ENCODE measurements around the gene OSTM1.
"Not testable (repeated sequence)": the region's sequence is repeated elsewhere in the genome, so short reads cannot be mapped to it uniquely, and the experiment has no call there.

Gene OSTM1

DNA sequence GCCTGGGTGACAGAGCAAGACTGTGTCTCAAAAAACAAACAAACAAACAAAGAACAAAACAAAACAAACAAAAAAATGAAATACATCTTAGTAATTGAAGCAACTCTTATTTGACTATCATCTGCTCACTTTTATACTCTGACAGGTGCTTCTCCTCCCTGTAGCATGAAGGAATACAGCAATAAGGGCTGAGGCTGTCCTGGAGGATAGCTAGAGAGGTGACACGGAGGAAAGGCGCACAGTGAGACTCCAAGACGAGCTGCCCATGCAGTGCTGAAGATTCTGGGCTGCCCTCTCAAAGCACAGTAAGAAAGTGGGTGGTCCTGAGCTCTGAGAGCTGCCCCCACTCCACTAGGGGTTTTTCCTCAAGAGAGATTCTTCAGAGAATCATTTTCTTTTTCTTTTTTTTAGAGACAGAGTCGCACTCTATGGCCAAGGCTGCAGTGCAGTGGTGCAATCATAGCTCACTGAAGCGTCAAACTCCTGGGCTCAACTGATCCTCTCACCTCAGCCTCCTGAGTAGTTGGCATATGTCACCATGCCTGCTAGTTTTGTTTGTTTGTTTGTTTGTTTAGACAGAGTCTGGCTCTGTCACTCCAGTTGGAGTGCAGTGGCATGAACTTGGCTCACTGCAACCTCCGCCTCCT is 50.0 kb downstream of the OSTM1 start:
- no peak for DNase-seq

DNA sequence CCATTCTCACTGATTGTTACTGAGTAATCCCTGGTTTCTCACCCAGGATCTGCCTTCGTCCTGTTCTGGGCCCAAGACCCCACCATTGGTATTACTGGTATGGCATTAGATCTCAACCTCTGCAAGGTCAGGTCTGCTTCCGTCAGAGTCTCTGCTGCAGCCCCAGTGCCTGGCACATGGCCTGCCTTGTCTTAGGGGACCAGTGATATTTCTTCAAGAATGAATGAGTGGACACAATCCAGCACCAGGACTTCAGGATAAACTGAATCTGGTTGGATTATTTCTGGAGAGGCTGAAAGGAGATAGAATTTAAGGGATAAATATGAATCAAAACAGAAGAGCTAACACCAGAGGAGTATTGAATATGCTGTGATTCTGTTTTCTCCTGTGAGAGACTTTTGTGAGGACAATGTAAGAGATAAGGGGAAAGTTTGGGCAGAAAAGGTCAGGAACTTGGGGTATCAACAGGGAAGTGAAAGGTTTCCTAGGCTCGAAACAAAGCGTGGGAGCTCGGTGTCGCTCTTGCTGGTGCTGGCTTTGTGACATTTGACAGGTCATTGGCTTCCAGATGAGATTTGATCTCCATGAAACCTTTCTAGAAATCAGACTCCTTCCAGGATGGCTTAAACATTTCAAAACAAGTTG is 53.9 kb downstream of the OSTM1 start:
- DNase-seq = no peak

DNA sequence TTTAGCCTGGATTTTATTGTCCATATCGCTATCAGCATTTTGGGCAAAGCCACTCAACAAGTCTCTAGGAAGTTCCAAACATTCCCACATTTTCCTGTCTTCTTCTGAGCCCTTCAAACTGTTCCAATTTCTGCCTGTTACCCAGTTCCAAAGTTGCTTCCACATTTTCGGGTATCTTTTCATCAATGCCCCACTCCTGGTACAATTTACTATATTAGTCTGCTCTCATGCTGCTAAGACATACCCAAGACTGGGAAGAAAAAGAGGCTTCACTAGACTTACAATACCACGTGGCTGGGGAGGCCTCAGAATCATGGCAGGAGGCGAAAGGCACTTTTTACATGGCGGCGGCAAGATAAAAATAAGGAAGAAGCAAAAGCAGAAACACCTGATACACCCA is 58.3 kb downstream of the OSTM1 start:
- not testable (repeated sequence) for DNase-seq

DNA sequence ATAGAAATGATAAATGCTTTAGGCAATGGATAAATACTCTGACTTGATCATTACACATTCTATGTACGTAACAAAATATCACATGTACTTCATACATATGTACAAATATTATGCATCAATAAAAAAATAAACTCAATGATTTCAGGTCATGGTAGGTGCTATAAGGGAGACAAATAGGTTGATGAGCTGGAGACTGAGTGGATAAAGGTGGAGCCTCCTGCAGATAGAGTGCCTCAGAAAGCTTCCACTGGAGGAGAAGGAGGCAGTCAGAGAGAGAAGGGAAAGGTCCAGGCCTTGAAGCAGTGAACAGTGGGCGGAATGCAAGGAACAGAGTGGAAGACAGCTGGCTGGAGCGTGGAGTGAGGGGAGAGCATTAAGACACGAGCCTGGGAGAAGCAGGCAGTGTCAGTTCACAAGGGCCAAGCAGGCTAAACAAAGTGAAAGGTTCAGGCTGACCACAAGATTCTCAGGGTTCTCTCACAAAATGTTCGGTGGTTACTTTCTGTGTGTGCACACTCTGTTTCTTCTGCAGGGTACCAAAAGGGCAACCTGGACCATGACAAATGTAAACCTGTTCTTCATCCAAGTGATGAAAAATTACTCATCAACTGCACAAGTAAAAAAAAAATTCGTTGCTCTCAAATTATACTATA is 60.6 kb downstream of the OSTM1 start:
- DNase-seq = no peak

DNA sequence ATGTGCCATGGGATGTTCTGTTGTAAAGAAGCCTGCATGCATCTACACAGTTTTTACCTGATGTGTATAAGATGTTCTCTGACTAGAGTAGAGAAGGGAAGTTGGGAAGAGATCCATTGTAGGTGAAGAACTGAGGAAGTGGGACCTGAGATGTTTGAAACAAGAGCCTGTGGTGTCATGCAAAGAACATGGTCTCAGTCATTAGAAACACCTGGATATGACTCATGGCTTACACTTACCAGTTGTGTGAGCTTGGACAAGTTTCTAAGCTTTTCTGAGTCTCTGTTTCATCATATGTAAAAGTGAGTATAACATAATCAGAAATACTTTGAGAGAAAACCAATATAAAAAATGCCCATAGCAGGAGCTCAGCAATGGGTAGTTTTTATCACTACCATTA is 64.6 kb downstream of the OSTM1 start:
- DNase-seq = no peak

DNA sequence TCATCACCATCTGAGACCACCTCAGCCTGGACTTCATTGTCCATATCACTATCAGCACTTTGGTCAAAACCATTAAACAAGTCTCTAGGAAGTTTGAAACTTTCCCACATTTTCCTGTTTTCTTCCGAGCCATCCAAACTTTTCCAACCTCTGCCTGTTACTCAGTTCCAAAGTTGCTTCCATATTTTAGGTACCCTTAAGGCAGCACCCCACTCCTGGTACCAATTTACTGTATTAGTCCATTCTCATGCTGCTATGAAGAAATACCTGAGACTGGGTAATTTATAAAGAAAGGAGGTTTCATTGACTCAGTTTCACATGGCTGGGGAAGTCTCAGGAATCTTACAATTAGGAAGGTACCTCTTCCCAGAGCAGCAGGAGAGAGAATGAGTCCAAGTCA is 65.3 kb downstream of the OSTM1 start:
- not testable (repeated sequence) for DNase-seq

DNA sequence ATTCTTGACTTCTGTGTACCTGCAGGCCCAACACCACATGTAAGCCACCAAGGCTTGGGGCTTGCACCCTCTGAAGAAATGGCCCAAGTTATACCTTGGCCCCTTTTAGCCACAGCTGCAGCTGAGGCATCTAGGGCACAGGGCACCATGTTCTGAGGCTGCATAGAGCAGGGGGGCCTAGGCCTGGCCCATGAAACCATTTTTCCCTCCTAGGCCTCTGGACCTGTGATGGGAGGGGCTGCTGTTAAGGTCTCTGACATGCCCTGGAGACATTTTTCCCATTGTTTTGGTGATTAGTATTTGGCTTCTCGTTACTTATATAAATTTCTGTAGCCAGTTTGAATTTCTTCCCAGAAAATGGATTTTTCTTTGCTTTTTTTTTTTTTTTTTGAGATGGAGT is 66.2 kb downstream of the OSTM1 start:
- no peak for DNase-seq

DNA sequence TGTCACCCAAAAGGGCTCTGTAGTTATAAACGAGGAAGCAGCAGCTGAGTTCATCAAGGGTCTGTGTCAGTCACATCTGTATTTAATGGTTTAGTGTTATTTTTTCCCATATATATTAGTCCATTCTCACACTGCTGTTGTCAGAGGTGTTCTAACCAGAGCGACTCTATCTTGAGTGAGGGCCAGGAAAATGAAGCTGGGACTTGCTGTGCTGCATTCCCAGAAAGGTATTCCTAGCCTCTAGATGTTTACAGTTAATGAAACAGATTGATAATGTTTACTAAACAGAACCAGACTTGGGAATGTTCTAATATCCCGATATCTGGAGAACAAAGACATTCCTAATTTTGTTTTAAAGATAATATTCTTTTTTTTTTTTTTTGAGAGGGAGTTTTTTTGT is 68.6 kb downstream of the OSTM1 start:
- DNase-seq = no peak

DNA sequence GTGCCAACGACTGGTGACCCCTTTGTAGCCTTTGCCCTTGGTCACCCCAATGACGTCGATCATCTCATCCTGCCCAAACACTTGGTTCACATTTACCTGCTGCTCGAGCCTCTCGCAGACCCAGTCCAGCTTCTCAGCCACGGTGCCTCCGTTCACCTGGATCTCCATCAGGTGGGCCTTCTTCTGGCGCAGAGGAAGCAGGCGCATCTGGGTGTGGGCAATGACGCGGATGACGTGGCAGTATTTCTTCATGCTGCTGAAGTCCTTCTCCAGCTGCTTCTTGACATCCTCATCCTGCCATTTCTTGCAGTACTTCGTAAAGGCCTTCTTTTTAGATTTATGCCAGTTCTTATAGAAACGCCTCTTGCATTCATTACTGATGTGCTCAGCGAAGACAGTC is 69.7 kb downstream of the OSTM1 start:
- no peak for DNase-seq

DNA sequence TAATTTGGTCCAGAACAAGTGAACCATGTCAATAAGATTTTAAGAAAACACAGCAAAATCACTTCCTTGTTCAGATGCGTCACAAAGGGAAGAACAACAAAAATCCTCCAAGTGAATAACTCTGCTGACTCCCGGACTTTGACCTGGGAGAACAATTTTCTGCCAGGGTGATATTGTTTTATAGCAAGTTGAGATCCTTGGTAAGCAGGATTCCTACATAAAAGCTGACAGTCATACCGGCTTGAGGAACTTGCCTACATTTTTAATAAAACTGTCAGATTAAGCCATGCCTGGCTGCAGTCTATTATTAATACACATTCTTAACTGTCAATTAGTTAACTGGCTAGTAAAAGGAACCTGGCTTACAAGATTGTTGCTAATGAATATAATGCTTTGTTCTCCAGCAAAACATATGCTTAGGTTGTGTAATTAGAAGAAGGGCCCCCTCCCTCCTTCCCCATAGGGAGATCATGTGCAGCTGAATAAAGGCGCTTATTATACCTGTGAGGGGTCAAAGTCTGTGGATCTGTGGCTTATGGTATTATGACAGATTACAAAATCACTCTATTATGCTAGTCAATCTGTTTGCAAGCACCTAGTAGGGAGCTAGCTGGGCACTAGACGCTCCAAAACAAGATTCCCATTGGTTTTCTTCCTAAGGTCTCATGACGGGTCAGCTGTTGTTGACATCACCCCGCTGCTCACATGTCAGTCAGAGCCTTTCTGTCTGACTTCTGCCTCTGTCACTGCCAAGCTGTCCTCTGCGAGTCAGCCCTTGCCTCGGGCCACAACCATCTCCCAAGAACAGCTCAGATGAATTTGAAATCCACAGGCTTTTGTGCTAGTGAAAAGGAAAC is 71.9 kb downstream of the OSTM1 start:
- no peak for DNase-seq

DNA sequence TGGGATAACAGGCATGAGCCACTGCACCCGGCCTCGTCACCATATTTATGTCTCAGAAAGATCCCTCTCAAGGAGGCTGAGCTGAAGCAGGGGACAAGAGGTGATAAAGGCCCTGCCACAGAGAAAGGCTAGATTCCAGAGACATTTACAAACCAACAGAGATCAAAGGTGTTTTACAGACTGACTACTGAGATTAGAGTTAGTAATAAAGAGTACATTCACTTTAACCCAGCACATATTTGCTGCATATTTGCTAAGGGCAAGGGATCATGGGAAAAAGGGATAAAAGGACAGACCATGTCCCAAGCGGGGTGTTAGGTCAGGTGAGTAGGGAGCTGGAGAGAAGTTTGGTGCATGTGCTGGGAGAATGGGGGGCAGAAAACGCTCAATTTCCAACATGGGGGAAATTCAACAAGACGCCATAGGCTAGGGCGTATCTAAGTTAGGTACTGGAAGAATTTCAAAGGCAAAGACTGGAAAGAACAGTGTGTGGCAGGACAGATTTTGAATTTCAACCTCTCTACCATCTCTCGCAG is 72.8 kb downstream of the OSTM1 start:
- no peak for DNase-seq

DNA sequence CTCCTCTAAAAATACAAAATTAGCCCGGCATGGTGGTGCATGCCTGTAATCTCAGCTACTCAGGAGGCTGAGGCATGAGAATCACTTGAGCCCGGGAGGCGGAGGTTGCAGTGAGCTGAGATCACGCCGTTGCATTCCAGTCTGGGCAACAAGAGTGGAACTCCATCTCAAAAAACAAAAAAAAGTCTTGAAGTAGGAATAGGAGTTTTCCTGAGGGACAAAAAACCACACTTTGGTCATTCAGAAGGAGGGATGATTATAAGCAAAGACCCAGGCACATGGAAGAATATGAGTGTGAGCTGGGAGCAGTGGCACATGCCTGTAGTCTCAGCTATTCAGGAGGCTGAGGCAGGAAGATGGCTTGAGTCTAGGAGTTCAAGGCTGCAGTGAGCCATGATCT is 74.3 kb downstream of the OSTM1 start:
- DNase-seq = not testable (repeated sequence)

DNA sequence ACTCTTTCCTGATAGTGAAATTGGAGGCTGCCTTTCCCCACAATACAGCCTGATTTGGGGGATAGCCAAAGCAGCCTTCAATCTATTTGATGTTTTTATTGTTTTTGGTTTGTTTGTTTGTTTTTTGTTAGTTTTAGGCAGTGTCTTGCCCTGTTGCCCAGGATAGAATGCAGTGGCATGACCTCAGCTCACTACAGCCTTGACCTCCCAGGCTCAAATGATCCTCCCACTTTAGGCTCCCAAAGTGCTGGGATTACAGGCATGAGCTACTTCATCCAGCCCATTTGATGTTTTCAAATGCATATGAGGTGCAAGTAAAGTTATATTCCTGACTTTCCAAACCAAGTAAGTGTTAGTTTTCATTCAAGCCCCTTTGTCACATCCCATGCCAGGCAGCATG is 75.2 kb downstream of the OSTM1 start:
- no peak for DNase-seq

DNA sequence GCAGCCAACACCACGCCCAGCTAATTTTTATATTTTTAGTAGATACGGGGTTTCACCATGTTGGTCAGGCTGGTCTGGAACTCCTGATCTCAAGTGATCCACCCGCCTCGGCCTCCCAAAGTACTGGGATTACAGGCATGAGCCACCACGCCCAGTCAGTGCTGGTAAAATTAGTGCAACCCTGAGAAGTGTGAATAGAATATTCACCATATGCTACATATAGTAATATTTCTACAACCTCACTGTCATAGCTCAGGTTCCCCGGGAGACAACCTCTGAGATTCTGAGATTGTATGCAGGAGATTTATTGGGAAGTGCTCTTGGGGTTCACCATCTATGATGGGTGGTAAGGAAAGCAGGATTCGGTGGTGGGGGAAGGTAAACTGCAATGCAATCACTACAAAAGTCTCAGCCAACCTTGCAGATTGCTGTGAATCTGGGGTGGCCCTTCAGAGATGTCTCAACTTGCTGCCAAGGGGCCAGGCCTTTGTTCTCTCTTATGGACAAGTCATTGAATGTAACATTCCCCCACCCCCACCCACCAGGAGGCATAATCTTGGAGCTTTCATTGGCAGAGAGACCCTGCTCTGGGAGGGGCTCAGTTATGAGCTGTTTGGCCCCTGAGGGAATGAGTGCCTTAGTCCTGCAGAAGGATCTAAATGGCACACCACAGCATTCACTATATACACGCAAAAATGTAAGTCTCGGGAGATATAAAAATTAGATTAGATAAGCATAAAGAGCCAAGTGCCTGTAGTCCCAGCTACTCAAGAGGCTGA is 82.6 kb downstream of the OSTM1 start:
- no peak for DNase-seq
